HG02943 (cell line): ENCODE results near the gene PIWIL4.

ENCODE experiments used
- ATAC-seq: cut with Tn5 transposase; IDR thresholded peaks from one replicate; pipeline ENCODE4 v1.9.1; 2021; ENCODE audit warnings: mild to moderate bottlenecking, low read depth, moderate library complexity; ENCODE audit not compliant: unreplicated experiment

Gene PIWIL4

DNA sequence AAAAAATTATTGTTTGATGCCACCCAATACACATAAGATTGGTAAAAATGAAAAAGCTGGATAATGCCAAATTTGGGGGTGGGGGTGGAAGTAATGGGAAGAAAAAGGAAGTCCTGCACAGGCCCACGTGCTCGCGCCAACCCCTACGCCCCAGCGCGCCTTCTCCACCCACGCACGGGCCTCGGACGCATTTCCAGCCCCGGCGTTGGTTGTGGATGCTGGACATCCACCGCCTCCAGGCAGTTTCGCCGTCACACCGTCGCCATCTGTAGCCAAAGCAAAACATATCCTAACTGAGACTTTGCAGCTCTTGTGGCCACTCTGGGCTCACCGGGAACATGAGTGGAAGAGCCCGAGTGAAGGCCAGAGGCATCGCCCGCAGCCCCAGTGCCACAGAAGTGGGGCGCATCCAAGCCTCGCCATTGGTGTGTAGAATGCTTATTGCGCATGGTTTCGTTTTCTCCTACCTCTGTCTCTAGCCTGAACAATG lies at the start of gene PIWIL4:
TSS of gene PIWIL4 (plus strand) at position 188 of the 490 bp plus-strand sequence. CDS start at position 339, 151 bp downstream.
- no peak for ATAC-seq

DNA sequence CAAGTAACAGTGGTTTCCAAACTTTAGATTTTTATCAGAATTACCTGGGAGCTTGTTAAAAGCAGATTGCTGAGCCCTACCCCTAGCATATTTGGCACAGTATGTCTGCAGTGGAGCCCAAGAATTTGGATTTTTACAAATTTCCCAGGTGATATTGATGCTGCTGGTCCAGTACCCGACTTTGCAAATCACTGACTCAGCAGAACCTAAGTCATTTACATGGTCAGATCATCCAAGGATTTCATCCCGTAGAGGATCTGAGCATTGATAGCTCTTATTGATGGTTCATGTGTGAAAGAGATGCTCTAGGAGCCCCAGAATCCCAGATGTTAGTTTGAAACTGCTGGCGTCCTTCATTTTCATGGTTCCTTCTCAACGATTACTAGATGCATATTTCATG lies 48.9 kb upstream of the PIWIL4 start:
- no peak for ATAC-seq

DNA sequence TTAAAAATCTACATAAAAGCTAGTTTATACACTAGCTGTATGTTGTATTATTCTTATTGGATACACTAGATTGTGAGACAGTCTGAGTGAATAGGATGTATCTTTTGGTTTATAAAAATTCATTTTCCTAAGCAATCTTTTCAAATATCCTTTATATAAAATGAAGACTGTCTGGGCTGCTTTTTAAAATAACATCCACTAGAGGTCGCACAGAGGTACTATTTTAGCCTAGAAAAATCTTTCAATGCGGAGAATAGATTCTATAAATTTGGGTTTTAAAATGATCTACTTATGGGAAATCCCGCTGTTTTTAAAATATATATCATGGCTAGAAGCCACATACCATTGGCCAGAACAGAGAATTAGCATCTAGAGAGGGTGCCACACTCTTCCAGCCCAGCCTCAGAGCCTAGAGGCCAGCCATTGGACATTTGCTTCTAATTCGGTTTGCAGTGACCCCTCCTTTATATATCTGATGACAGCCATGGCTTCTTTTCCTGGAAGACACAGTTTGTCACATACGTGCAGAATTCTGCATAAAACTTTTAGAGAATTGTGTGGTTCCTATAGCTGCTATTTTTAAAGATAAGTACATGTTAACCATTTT lies 47.6 kb upstream of the PIWIL4 start:
- ATAC-seq, result no peak

DNA sequence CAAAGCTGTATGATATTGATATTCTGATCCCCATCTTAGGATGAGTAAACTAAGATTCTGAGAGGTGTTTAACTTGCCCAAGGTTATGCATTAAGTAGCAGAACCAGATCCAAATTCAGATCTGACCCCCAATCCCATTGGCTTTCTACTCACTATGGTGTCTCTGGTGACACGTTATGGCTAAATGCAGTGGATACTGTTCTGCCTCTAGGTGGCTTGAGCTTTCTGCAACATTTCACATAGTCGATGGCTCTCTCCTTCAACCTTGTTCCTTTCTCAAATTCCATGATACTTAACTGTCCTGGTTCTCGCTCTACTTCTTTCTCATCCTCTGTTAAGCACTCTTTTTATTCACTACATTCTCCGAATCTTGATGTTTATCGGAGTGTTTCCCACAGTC lies 45.5 kb upstream of the PIWIL4 start:
- ATAC-seq, result no peak

DNA sequence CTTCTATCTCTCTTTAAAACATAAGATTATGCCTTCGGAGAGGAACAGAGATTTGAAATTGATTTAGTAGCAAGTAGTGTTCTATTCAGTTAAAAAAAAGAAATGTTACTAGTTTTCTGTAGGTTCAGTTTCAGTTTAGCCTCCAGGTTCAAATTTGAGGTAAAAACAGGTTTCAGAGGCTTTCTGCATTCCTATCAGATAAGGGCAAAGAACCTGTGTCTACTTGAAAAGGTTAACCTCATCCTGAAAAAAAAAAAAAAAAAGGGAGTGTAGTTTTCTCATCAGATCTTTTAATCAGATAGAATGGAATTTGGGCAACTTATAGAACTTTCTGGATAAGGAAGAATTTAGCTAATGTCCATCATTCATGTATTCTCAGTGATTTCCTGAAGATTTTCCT lies 42.8 kb upstream of the PIWIL4 start:
- no peak for ATAC-seq

DNA sequence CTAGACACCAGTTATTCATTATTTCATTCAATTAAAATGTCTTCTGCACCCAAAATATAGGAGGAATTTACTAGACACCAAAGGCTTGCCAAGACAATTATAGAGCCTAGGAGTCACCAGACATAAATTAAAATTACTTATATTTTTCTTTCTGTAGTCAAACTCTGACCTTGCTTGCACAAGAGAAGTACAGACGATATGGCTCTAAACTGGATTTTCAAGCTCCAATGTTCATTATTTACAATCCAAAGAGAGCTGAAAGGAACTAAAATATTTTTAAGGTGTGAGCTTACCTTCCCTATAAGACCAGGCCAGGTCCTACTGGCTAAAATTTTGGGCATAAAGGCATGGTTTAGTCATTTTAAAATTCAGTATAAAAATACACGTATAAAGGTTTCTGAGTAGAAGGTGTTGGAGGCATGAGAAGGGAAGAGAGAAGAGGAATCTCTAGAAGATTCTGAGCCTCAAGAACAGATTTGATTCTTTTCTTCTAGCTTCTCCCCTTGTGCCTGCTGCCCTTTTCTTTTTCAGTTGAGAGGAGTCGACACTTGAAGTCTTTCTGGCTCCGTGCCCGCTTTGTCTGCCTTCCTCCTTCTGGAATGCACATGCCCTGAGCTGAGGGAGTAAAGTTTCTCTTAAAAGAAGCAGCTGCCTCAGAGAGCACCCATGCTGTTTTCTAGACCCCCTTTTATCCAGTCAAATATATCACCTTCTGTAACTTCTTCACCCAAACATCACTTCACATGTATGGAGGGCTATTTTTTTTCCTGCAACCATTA lies 41.4 kb upstream of the PIWIL4 start:
- ATAC-seq, result no peak

DNA sequence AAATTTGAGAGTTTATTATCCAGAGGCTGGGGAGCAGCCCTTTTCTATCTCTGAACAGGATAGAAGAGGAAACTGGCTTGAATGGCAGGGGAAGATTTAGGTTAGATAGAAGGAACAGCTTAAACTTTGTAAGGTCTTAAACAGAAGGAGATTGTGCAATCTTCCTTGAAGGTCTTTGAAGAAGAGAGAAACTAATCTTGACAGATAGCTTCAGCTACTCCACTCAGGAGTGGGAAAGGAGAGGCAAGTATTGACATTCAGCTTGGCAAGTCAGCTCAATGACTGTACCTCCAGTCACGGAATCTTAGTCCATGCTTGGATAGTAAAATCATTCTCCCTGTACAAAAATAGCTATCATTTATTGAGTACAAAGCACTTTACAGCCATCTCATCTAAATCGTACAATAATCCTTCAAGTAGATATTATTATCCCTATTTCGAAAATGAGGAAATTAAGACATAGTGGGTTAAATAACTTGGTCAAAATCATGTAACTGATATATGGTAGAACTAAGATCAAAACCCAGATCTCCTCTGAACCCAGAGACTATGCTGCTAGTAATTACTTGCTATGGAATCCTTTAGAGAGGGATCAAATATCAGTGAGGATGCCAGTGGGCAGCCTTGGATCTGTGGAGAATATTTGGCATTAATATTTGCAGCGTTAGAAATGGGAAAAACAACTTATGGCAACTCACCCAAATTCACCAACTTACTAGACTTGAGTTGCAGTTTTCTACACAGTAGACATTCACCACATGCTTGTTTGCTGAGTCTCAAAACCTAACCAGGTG lies 40.3 kb upstream of the PIWIL4 start:
- no peak for ATAC-seq

DNA sequence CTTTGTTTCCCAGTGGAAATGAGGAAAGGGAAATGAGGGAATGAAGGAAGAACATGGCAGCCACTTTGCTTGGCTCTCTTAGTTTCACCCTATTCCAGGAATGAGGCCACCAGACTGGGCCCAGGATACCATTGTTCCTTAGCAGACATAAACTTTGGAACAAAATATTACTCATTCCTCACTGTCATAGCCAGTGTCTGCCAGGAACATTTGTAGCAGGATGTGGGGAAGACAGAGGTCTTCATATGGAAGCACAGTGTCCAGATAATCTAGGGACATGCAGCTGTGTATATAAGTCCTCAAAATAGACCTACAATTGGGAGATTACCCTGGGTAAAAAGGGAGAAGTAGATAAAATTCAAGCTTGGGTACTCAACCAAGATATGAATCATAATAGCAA lies 38.6 kb upstream of the PIWIL4 start:
- no peak for ATAC-seq

DNA sequence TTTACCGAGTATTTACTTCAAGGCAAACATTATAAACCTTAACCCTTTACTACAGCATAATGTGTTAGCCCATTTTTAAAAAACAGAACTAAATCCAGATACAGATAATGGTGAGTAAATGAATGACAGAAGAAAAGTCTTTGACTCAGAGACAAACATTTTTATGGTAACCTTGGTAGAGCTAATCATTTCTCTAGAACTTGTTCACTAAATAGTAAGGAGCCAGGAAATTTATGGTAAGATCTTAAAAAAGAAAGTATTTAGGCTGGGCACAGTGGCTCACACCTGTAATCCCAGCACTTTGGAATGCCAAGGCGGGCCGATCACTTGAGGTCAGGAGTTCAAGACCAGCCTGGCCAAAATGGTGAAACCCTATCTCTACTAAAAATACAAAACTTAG lies 35.0 kb upstream of the PIWIL4 start:
- ATAC-seq, result no peak

DNA sequence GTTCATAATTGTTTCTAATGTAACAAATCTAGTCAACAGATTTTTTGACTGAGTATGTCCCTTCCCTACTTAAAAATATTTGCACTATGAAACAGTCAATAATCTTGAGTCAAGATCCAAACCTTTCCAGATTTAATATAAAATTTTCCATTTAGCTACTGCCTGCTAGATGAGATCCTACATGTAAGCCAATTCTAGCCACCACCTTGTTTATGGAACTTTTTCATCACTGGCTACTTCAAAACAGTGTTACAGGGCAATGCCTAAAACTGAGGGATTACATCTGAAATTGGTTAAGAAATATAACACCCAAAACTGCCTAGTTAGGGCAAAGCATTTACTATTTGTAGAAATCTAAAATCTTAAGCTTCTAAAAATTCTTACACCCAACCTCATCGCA lies 34.0 kb upstream of the PIWIL4 start:
- ATAC-seq, result no peak

DNA sequence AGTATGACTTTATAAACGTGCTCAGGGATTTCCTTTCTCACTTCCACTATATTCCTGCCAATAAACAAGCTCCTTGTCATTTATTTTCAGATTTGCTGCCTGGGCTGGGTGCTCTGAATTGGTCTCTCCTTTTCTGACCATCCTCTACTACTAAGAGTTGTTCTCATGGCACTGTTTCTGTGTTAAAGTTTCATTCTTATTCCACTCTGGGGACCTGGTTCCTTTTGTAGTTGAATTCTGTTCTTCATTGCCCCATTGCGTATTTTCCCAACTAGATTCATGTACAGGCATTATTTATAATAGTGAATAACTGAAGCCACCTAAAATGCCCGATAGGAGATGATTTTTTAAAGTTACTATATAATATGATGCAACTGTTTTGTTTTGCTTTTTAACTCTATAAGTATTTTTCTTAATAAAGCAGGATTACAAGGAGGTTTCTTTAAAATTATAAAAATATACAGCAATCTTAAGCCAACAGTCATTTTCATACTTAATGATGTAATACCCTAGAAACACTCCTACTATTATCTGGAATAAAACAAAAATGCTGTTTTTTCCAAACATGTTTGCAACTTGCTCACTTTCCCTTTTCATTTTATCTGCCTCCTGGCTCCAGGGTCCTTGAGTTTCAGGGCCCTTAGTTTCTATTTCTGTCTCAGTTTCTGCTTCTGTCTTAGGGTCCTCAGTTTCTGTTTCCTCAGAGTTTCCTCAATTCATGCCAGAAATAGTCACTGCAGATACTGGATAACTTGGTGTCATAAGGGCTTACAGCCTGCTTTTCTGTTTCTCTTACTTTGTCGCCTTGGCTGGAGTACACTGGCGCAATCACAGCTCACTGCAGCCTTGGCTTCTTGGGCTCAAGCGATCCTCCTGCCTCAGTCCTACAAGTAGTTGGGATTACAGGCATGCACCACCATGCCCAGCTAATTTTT lies 33.2 kb upstream of the PIWIL4 start:
- ATAC-seq, result no peak

DNA sequence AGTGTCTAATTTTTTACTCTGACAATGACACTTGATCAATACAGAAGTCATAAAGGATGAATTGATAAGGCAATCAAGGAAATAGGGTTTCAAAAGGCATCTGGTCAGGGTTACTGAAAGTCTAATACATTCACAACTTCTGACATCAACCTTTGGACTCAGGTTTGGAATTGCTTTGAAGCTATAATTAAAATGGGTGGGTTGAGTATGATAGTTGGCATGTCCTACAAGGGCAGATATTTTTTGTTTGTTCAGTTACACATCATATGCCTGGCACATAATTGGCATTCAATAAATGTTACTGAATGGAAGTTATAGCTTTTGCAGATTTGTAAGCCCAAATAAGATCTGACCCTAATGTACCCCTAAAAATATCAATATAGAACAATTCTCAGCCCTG lies 30.8 kb upstream of the PIWIL4 start:
- no peak for ATAC-seq

DNA sequence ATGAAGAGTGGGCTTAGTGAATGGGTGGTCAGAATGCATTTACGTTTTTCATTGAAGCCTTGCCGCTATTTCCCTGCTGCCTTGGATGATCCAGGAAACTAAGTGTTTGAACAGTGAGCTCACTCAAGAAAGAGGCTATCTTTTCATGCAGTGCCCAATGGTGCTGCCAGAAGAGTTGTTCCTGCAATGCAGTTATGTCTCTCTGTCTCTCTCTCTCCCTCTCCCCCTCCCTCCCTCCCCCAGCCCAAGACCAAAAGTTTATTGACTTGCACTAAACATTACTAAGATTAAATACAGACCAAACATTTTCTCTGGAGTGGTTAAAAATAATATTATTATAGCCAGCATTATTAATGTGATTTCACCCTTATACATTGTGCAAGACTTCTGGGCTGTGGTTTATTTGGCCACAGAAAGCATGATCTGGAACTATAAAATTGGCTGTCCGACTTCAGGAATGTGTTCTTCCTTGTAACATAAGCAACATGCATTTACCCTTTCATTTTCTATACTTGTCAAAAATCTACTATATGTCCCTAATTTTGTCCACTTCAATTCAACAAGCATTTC lies 30.1 kb upstream of the PIWIL4 start:
- ATAC-seq, result no peak

DNA sequence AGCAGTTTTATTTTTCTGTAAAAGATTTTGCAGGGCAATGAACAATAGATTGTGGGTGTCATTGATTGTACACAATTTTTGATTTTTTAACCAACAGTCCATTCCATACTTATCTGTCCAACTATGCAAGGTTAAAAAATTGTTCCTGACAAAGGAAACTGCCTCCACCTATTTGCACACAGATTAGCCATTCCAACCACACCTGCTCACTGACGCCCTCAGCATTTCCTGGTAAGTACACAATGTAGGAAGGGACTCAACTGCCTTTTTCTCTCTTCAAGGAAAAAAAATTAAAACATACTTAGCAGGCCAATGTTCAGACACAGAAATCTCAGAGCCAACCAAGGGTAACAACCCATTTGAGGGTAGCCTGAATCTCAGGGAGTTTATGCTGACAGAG lies 27.7 kb upstream of the PIWIL4 start:
- ATAC-seq, result no peak

DNA sequence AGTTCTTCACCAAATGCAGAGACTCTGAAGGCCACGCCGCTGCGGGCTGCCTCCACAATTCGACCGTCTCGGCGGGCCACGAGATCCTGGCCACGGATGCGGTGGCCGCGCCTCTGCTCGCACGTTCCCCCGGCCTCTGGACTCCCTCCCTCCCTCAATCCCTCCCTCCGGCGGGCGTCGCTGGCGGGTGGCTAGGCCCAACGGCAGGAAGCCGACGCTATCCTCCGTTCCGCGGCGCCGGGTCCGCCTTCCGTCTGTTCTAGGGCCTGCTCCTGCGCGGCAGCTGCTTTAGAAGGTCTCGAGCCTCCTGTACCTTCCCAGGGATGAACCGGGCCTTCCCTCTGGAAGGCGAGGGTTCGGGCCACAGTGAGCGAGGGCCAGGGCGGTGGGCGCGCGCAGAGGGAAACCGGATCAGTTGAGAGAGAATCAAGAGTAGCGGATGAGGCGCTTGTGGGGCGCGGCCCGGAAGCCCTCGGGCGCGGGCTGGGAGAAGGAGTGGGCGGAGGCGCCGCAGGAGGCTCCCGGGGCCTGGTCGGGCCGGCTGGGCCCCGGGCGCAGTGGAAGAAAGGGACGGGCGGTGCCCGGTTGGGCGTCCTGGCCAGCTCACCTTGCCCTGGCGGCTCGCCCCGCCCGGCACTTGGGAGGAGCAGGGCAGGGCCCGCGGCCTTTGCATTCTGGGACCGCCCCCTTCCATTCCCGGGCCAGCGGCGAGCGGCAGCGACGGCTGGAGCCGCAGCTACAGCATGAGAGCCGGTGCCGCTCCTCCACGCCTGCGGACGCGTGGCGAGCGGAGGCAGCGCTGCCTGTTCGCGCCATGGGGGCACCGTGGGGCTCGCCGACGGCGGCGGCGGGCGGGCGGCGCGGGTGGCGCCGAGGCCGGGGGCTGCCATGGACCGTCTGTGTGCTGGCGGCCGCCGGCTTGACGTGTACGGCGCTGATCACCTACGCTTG lies 23.2 kb upstream of the PIWIL4 start, which contains the start of gene FUT4:
TSS of gene FUT4 (plus strand) at position 227 of the 951 bp plus-strand sequence. CDS start at position 440, 213 bp downstream.
- ATAC-seq, result peak; percentile 84

DNA sequence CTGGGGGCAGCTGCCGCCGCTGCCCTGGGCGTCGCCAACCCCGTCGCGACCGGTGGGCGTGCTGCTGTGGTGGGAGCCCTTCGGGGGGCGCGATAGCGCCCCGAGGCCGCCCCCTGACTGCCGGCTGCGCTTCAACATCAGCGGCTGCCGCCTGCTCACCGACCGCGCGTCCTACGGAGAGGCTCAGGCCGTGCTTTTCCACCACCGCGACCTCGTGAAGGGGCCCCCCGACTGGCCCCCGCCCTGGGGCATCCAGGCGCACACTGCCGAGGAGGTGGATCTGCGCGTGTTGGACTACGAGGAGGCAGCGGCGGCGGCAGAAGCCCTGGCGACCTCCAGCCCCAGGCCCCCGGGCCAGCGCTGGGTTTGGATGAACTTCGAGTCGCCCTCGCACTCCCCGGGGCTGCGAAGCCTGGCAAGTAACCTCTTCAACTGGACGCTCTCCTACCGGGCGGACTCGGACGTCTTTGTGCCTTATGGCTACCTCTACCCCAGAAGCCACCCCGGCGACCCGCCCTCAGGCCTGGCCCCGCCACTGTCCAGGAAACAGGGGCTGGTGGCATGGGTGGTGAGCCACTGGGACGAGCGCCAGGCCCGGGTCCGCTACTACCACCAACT lies 22.4 kb upstream of the PIWIL4 start:
- ATAC-seq, result peak; percentile 2

DNA sequence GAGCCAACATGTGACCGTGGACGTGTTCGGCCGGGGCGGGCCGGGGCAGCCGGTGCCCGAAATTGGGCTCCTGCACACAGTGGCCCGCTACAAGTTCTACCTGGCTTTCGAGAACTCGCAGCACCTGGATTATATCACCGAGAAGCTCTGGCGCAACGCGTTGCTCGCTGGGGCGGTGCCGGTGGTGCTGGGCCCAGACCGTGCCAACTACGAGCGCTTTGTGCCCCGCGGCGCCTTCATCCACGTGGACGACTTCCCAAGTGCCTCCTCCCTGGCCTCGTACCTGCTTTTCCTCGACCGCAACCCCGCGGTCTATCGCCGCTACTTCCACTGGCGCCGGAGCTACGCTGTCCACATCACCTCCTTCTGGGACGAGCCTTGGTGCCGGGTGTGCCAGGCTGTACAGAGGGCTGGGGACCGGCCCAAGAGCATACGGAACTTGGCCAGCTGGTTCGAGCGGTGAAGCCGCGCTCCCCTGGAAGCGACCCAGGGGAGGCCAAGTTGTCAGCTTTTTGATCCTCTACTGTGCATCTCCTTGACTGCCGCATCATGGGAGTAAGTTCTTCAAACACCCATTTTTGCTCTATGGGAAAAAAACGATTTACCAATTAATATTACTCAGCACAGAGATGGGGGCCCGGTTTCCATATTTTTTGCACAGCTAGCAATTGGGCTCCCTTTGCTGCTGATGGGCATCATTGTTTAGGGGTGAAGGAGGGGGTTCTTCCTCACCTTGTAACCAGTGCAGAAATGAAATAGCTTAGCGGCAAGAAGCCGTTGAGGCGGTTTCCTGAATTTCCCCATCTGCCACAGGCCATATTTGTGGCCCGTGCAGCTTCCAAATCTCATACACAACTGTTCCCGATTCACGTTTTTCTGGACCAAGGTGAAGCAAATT lies 21.7 kb upstream of the PIWIL4 start:
- no peak for ATAC-seq
